Endothelial cell of umbilical vein (primary cell): ENCODE results near the gene EFHD2. TPM values are rescaled to one million over a fixed set of nuclear protein-coding genes. Genes with fewer than 3 reads are reported as not detected.

Experiments used
- BruUV-seq: library from RNA; stranded (reverse); fragments of 400-500 nt; replicated peaks from 2 replicates; lab custom pipeline; 2021; lab: Mats Ljungman, UMichigan
- CTCF ChIA-PET: fragments of 300-600, 350-600 bp; sonication (Branson Sonifier 250); formaldehyde crosslinking; loops from one replicate; lab custom pipeline; 2021; ENCODE audit warnings: antibody characterized with exemption, inconsistent platforms; lab: Charles Lee
- POLR2A ChIA-PET: fragments of 300-600, 350-600 bp; sonication (Branson Sonifier 250); formaldehyde crosslinking; loops from one replicate; lab custom pipeline; 2021; ENCODE audit warnings: antibody characterized with exemption, inconsistent platforms; lab: Charles Lee
- DNase-seq: peaks from one replicate; pipeline ENCODE4 v3.0.0-alpha.2; 2011; ENCODE audit warnings: low read depth, low spot score
- FAIRE-seq: peaks from 2 replicates; lab custom pipeline; 2011; peaks lifted over from hg19 to GRCh38; lab: Jason Lieb, UNC
- H2AFZ ChIP-seq: 2 replicates; pipeline ENCODE4 v1.6.0; 2012; ENCODE audit warnings: low read depth, low read length, control low read depth, inconsistent platforms
- H3K27ac ChIP-seq: 2 replicates; pipeline ENCODE4 v1.5.1; 2011; ENCODE audit warnings: low read depth, mild to moderate bottlenecking, control low read depth, low read length, moderate library complexity; ENCODE audit not compliant: insufficient read depth
- H3K27me3 ChIP-seq, 2 experiments: 2 replicates each; pipeline versions ENCODE4 v1.6.0 to v1.6.1; 2011; ENCODE audit warnings: low read length in 2 of 2, mixed read lengths in 1 of 2; ENCODE audit not compliant: control insufficient read depth in 2 of 2, insufficient read depth in 2 of 2
- H3K36me3 ChIP-seq, 2 experiments: 2 replicates in 1 of 2; 3 replicates in 1 of 2; pipeline ENCODE4 v1.5.1; 2011; ENCODE audit warnings: low read length in 2 of 2, mild to moderate bottlenecking in 1 of 2, moderate library complexity in 1 of 2; ENCODE audit not compliant: control insufficient read depth in 2 of 2, insufficient read depth in 2 of 2; ENCODE audit errors: extremely low read depth in 1 of 2
- H3K4me1 ChIP-seq: 3 replicates; pipeline ENCODE4 v1.5.1; 2011; ENCODE audit warnings: mild to moderate bottlenecking, low read length; ENCODE audit not compliant: control insufficient read depth, insufficient read depth; ENCODE audit errors: extremely low read depth
- H3K4me2 ChIP-seq: 2 replicates; pipeline ENCODE4 v1.6.1; 2011; ENCODE audit warnings: low read length, control low read depth, mixed read lengths; ENCODE audit not compliant: insufficient read depth
- H3K4me3 ChIP-seq, 3 experiments: fragments of 200-600 bp in 1 of 3; sonication (generic), shearing (Covaris generic) in 1 of 3; replicated peaks in 1 of 3; 2 replicates each; pipeline ENCODE4 v1.5.1; 2011 to 2016; ENCODE audit warnings: control low read depth in 3 of 3, low read length in 3 of 3, mild to moderate bottlenecking in 2 of 3, inconsistent platforms in 1 of 3, low read depth in 1 of 3, moderate library complexity in 1 of 3; ENCODE audit not compliant: insufficient read depth in 1 of 3
- H3K79me2 ChIP-seq: 2 replicates; pipeline ENCODE4 v1.6.0; 2012; ENCODE audit warnings: low read length, inconsistent platforms; ENCODE audit not compliant: control insufficient read depth, insufficient read depth
- H3K9ac ChIP-seq: replicated peaks from 2 replicates; pipeline ENCODE3; 2011; ENCODE audit warnings: low read length, control low read depth; ENCODE audit not compliant: insufficient read depth; ENCODE audit errors: extremely low read depth
- H3K9me1 ChIP-seq: replicated peaks from 3 replicates; pipeline ENCODE4 v1.6.0; 2011; ENCODE audit warnings: mild to moderate bottlenecking, low read length; ENCODE audit not compliant: control insufficient read depth, insufficient read depth; ENCODE audit errors: extremely low read depth
- H3K9me3 ChIP-seq: replicated peaks from 2 replicates; pipeline ENCODE4 v1.5.1; 2012; ENCODE audit warnings: low read length, inconsistent platforms; ENCODE audit not compliant: control insufficient read depth, insufficient read depth
- H4K20me1 ChIP-seq: replicated peaks from 2 replicates; pipeline ENCODE3; 2011; ENCODE audit warnings: mild to moderate bottlenecking, low read length; ENCODE audit not compliant: control insufficient read depth, insufficient read depth; ENCODE audit errors: extremely low read depth
- EZH2 ChIP-seq: IDR thresholded peaks from 2 replicates; pipeline ENCODE4 v1.6.1; 2012; ENCODE audit warnings: borderline replicate concordance, low read depth, mild to moderate bottlenecking, moderate library complexity, low read length, inconsistent platforms; ENCODE audit not compliant: severe bottlenecking
- FOS ChIP-seq: IDR thresholded peaks from 2 replicates; pipeline ENCODE4 v1.6.1; 2011; ENCODE audit warnings: mild to moderate bottlenecking, low read length, moderate library complexity, borderline replicate concordance; ENCODE audit not compliant: insufficient read depth
- GATA2 ChIP-seq: IDR thresholded peaks from 2 replicates; pipeline ENCODE4 v1.7.0; 2011; ENCODE audit warnings: low read depth, mild to moderate bottlenecking, moderate library complexity, mixed read lengths, low read length; ENCODE audit not compliant: insufficient read length, insufficient read depth
- JUN ChIP-seq: IDR thresholded peaks from 2 replicates; pipeline ENCODE4 v1.6.1; 2011; ENCODE audit warnings: borderline replicate concordance, low read depth; ENCODE audit not compliant: insufficient read length, insufficient read depth
- MYC ChIP-seq: IDR thresholded peaks from one replicate; pipeline ENCODE4 v1.6.1; 2011; ENCODE audit warnings: mild to moderate bottlenecking, low read depth, low read length
- POLR2A ChIP-seq: IDR thresholded peaks from 2 replicates; pipeline ENCODE4 v1.6.1; 2012; ENCODE audit warnings: low read depth, mild to moderate bottlenecking, control low read depth, low read length
- POLR2AphosphoS5 ChIP-seq: IDR thresholded peaks from 2 replicates; pipeline ENCODE4 v1.6.1; 2012; ENCODE audit warnings: low read depth, mild to moderate bottlenecking, control low read depth, low read length, moderate library complexity; ENCODE audit not compliant: insufficient read depth
- dilution Hi-C: fragments of 300-500 bp; cut with MboI; formaldehyde crosslinking; loops from one replicate; pipeline ENCODE4 v1.15.0; 2019; ENCODE audit warnings: low sequenced_read_pairs; ENCODE audit not compliant: extremely low pct_ligation_motif_present
- intact Hi-C: fragments of 100-400 bp; cut with micrococcal nuclease; formaldehyde crosslinking; loops from one replicate; pipeline ENCODE4 v1.10.0; 2022
- polyA plus RNA-seq, 4 experiments: library from polyadenylated mRNA; depleted of rRNA in 3 of 4; stranded (reverse) in 3 of 4; unstranded in 1 of 4; fragments of >200 nt; gene quantifications; 2 replicates each; pipeline versions ENCODE4 v1.2.1 to v1.2.3, GENCODE V29; 2011 to 2012; ENCODE audit warnings: missing spikeins in 1 of 4
- total RNA-seq: library from RNA; stranded (reverse); gene quantifications from 2 replicates; pipeline ENCODE4 v1.2.3, GENCODE V29; 2021
- TF ChIP-seq, protein P1 (sequence below), 2 donors: IDR thresholded peaks; 1 replicate in 1 of 2; 2 replicates in 1 of 2; pipeline ENCODE4 v1.5.1; 2011; ENCODE audit warnings: low read length in 2 of 2, mild to moderate bottlenecking in 2 of 2, moderate library complexity in 2 of 2, control low read depth in 1 of 2, inconsistent platforms in 1 of 2, low read depth in 1 of 2; ENCODE audit not compliant: insufficient read depth in 1 of 2; ENCODE audit errors: extremely low read depth in 1 of 2

EFHD2 gene
- total and polyA plus RNA-seq, 2 donors (not counting 3 experiments of a cell fraction or from before 2014, with no cell fraction given), result 50.2 to 73.5 TPM

DNA sequence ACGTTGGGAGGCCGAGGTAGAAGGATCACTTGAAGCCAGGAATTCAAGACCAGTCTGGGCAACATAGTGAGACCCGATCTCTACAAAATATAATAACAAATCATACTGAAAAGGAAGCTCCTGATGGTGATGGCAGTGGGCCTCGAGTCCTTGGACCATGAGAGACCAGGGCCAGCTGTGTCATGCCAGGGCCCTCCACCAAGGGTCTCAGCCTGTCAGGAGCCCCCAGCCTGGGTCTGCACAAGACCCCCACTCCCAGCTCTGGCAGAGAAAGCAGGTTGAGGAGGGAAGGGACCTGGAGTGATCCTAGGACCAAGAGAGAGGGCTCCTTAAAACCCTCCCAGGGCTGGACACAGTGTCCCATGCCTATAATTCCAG is 21.9 kb downstream of the EFHD2 start:
- Histone ChIP-seq H3K4me2 (no peak overlapping the region), H4K20me1 (no peaks in the 10 kb centered on the region), H3K4me3 (no peak overlapping the region), H2AFZ (no peak overlapping the region), H3K27me3 (no peaks in the 10 kb centered on the region), H3K36me3 (peaks cover 8 to 11% of the 10 kb centered on the region in 2 experiments), H3K27ac (no peak overlapping the region), H3K4me1 (no peaks in the 10 kb centered on the region), H3K9me1 (no peaks in the 10 kb centered on the region), H3K9ac (no peak overlapping the region), H3K79me2 (no peaks in the 10 kb centered on the region), H3K9me3 (no peaks in the 10 kb centered on the region)
- ChIA-PET CTCF (interaction anchor here (0.7 to 13.1 kb wide), 22 partner anchors 10 to 303 kb away, joined by 3 to 332 read pairs (median 6); partner anchors contain the start of gene EFHD2), POLR2A (interaction anchor here (1.0 kb wide), 1 partner anchor 108 kb away, joined by 3 read pairs; no protein-coding TSS in a partner anchor)
- intact Hi-C loops (loop anchor here (1.0 to 5.0 kb wide), 6 partner anchors 70 to 304 kb away; no protein-coding TSS in a partner anchor), dilution Hi-C loops (no loop called here)
- no peak for DNase-seq
- no peak for TF ChIP-seq FOS
- no peak for TF ChIP-seq EZH2
- no peak for TF ChIP-seq POLR2A
- no peak for TF ChIP-seq MYC
- no peak for TF ChIP-seq GATA2
- no peak for TF ChIP-seq POLR2AphosphoS5
- TF ChIP-seq, protein P1, sequence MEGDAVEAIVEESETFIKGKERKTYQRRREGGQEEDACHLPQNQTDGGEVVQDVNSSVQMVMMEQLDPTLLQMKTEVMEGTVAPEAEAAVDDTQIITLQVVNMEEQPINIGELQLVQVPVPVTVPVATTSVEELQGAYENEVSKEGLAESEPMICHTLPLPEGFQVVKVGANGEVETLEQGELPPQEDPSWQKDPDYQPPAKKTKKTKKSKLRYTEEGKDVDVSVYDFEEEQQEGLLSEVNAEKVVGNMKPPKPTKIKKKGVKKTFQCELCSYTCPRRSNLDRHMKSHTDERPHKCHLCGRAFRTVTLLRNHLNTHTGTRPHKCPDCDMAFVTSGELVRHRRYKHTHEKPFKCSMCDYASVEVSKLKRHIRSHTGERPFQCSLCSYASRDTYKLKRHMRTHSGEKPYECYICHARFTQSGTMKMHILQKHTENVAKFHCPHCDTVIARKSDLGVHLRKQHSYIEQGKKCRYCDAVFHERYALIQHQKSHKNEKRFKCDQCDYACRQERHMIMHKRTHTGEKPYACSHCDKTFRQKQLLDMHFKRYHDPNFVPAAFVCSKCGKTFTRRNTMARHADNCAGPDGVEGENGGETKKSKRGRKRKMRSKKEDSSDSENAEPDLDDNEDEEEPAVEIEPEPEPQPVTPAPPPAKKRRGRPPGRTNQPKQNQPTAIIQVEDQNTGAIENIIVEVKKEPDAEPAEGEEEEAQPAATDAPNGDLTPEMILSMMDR (IDR thresholded peaks at IDR 0.05; ENCODE audit: extremely low read depth in 1 of 2, insufficient read depth in 1 of 2, low read depth in 1 of 2, low read length in 2 of 2), result no peak
- TF ChIP-seq JUN, result no peak
- no peak for FAIRE-seq
- BruUV-seq, result no TSS peak
